Posterior cingulate gyrus (tissue), 11 donors: ENCODE results near the gene VSIG2.

Experiments used
- DNase-seq, 10 donors: peaks; one replicate each; pipeline versions ENCODE4 v3.0.0 to v3.0.0-alpha.2; 2020 to 2021; ENCODE audit warnings: mixed read lengths in 3 of 10
- intact Hi-C: fragments of 100-400 bp; cut with DNase I; formaldehyde crosslinking; loops from one replicate; pipeline ENCODE4 v1.15.1; 2023

The VSIG2 gene

GRCh38 chr11:124752471-124753102, 532 bp upstream of the VSIG2 start:
- no peak for DNase-seq
- intact Hi-C loops = no loop called here

DNA sequence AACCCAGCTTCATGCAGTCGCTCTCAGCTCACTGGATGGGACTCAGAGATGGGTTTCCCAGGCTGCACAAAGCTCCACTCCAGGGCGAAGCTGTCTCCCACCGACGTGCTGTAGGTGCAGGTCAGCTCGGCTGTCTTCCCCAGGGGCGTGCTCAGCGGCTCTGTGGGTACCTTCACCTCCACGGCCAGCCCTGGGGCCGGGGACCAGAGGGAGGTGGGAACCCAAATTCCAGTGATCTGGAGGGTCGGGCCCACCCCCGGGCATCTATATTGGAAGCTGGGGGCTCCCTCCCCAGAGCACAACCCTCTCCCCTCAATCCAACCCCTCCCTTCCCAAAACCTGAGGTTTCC, 689 bp downstream of the VSIG2 start:
- intact Hi-C loops = no loop called here
- DNase-seq = no peak

- DNase-seq = no peak
These were observed 2.1 kb downstream of the VSIG2 start for GRCh38 chr11:124749912-124750311.

DNA sequence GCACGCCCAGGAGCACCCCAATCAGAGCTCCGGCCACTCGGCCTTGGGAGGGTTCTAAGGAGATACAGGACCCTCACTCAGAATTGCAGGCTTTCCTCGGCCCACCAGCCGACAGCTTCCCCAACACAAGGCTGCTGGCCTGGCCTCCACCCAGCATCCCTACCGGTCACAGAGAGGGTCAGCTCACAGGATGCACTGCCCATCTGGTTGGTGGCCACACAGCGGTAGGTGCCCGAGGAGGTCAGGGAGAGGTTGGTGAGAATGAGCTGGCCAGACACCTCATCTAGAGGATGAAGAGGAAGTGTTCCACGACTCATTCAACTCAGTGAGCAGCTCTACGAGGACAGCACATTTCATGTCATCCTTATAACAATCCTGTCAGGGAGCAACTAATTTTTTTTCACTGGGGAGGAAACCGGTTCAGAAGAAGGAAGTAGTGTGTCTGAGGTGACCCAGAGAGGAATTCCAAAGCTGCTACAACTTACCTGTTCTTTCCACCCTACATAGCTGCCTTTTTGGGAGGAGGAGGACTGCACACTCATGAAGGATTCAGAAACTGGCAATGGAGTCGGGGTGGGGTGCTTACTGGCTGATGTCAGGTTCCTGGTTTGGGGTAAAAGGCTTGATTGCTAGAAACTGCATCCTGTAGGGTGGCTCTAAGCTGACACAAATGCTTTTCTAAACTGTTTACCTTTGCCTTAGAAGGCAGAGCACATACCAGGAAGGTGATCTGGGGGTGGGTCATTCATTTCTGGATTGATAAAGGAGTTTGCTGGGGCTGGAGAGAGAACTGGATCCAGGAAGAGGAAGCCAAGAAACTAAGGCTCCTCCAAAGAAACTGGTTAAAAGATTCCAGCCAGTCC, 3.3 kb downstream of the VSIG2 start:
- DNase-seq = peak in 1 of 10 donors; percentile 78
- intact Hi-C loops = no loop called here

More at GRCh38 chr11:124749912-124750311, 2.1 kb downstream of the VSIG2 start:
- intact Hi-C loops = no loop called here

GRCh38 chr11:124748100-124748418, 4.0 kb downstream of the VSIG2 start:
- no peak for DNase-seq
- intact Hi-C loops = no loop called here

DNA sequence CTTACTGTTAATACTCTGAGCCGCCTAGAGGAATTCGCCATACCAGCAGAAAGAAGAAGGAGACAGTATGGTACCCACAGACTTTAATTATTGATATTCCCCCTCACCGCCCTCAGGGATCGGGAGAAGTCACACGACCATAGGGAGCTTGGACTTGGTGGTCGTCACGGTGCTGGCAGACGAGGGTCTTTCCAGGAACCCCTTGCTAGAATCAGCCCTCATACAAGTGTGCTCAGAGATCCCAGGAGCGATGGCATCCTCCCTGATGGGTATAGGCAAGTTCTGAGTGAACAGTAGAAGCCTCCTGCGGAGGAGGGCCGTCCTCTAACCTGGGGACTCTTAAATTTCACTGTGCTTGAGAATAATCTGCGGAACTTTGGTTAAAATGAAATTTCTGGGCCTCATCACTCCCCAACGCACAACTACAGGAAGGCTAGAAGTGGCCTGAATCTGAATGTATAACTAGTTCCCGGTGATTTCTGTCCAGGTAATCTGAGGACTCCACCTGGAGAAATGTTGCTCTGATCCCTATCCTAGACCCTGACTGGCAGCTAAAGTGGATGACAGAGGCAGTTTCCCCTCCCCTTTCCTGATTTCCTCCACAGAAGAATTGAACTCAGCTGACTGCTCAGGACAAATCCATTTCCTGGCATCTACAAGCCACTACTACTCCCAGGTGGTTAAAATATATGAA, 4.5 kb downstream of the VSIG2 start:
- no peak for DNase-seq
- intact Hi-C loops = no loop called here

GRCh38 chr11:124746621-124747243, 5.3 kb downstream of the VSIG2 start:
- peak in 5 of 10 donors; percentile 50 to 92 (median 80) for DNase-seq
- intact Hi-C loops = no loop called here

DNA sequence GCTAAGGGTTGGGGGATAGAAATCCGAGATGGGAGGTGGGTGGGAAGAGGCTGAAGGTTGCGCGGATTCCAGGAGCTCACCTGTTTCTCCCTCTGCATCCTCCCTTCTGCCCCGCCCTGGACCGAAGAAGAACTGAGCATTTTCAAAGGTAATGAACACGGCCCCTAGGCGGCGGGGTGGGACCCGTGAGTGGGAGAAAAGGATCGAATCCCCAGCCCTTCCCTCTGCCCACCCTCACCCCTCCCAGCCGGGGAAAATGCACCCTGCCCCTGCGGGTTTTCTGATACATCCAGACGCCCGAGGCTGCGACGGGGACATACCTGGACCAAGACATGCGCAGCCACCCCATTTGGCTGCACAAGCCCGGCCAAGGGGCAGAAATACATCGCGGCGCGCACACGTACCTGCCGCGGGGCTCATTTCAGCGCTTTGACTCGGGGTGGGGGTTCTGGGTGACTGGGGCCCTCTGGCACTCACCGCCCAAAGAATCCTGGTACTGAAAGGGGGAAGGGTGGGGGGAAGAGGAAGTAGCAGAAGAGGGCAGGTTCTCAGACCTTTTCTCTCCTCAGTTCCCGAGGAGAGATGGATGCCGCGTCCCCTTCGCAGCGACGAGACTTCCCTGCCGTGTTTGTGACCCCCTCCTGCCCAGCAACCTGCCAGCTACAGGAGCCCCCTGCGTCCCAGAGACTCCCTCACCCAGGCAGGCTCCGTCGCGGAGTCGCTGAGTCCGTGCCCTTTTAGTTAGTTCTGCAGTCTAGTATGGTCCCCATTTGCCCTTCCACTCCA, 6.0 kb downstream of the VSIG2 start:
- intact Hi-C loops = no loop called here
- DNase-seq = peak in 1 of 10 donors; percentile 70

GRCh38 chr11:124745270-124745834, 6.7 kb downstream of the VSIG2 start:
- no peak for DNase-seq
- intact Hi-C loops = no loop called here

DNA sequence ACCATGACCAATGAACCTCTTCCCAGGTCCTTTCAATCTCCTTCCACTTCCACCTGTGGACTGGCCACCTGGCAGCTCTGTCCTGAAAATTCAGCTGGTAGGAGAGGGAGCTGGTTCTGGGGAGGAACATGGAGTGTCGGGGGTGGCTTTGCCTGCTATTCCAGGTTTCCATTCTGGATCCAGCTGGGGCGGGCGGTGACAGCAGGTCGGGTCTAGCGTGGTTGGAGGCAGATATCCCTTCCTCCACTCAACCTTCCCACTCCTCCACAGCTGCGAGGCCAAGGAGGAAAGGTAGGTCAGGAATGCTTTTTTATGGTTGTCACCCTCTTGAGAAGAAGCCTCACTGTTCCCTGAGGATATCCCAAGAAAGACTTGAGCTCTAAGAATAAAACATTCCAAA, 9.0 kb downstream of the VSIG2 start:
- no peak for DNase-seq
- intact Hi-C loops = loop anchor here (5.0 kb wide), 1 partner anchor 71 kb away; the partner anchor contains the start of genes SIAE and SPA17

GRCh38 chr11:124742555-124742954, 9.5 kb downstream of the VSIG2 start:
- DNase-seq = no peak
- intact Hi-C loops = loop anchor here (5.0 kb wide), 1 partner anchor 70 kb away; the partner anchor contains the start of genes SIAE and SPA17

DNA sequence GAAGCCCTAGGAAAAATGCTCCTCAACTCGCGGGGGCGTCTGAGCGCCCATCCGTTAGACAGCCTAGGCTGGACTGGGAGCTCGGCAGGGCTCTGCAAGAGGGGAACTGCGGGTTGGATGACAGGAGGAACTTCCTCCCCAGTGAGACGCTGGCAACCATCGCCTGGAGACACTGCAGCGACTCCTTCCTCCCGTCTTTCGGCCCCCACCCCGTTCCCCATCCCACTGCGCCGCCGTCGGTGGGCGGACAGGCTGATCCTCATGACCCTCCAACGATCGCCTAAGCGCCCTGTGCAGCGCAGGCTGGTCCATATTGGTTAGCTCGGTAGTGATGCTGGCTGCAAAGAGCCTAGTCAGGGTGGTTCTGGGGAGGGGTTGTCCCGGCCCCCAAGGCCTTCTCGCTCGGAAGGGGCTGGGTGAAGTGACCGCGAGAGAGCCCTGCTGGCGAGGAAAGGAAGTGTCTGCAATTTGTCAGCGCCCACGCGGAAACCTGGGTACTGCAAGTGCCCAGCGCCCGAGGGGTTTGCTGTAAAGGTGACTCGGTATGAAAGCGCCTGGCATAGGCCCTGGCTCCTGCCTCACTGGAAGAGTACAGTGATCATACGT, 11.7 kb downstream of the VSIG2 start:
- intact Hi-C loops = loop anchor here (5.0 kb wide), 1 partner anchor 68 kb away; the partner anchor contains the start of genes SIAE and SPA17
- peak in 5 of 10 donors; percentile 50 to 92 (median 90) for DNase-seq

DNA sequence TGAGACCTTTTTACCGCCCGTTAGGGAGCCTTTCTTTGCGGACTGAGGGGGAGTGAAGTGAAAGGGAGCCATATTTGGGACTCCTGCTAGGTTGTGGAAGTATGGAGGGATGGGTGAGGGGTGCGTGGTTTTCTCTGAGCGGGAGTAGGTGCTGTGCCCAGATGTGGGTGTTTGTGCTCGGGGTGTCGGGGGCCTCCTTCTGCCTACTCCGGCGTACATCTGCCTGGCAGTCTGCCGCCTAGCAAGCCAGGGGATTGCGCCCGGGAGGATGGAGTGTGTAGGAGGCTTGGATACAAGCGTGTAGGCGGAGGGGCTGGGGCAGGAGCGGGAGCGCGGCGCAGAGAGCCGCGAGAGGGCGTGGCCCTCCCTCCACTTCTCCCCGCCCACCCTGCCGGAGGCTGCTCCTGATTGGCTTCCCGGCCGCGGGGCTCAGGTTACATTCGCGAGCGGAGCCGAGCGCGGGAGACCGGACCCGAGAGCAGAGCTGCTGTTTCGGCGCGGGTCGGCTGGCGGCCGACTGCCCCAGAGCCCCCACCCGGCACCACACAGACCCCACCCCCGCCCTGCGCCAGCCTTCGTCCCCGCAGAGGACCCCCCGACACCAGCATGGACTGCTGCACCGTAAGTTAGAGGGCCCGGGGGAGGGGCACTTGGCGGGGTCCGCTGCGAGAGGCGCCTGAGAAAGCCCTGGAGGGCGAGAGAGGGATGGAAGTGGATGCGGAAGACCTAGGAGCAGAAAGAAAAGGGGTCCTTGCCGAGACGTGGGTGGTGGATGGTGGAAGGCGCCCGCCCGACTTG, 12.4 kb downstream of the VSIG2 start, which contains the start of gene NRGN:
Gene NRGN, plus strand, starts transcription at position 464 of the 798 bp plus-strand sequence. Its CDS starts 143 bp downstream, at position 607.
- intact Hi-C loops = loop anchor here (5.0 kb wide), 1 partner anchor 67 kb away; the partner anchor contains the start of genes SIAE and SPA17
- DNase-seq = peak; percentile 64 to 98 (median 89)

DNA sequence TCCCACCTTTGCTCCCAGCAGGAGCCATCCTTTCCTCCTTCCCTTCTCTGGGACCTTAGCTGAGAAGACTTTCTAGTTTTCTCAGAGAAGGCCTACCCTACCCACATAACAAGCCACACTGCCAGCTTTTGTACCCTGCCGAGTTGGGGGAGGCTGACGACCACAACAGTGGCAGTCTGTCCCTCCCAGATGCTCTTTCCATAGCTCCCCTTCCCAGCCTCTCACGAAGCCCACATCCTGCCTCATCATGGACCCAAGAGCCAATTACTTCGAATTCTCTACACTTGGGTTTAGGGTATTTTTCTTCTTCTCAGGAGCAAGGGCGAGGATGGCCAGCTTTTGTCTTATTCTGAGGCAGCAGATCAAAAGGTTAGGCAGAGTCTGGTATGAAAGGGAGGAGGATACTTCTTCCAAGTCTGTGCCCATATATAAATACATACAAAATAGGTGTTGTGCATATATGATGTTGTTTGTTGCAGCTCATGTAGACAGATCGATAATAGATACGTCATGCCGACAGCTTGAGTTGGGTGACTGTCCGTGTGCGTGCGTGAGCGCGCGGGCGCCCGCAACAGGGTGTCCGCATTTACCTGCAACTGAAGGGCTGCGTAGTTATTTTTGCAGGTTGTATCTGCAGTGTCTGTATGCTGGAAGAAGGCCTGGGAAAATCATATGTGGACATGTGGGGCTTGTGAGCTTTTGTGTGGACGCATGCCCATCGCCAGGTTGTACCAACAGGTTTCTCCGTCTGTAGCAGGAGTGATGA, 13.2 kb downstream of the VSIG2 start:
- intact Hi-C loops = no loop called here
- no peak for DNase-seq

- intact Hi-C loops = no loop called here
- DNase-seq = peak in 4 of 10 donors; percentile 35 to 92 (median 86)
These were observed 14.3 kb downstream of the VSIG2 start for GRCh38 chr11:124737638-124738305.

GRCh38 chr11:124736736-124737135, 15.3 kb downstream of the VSIG2 start:
- intact Hi-C loops = no loop called here

DNA sequence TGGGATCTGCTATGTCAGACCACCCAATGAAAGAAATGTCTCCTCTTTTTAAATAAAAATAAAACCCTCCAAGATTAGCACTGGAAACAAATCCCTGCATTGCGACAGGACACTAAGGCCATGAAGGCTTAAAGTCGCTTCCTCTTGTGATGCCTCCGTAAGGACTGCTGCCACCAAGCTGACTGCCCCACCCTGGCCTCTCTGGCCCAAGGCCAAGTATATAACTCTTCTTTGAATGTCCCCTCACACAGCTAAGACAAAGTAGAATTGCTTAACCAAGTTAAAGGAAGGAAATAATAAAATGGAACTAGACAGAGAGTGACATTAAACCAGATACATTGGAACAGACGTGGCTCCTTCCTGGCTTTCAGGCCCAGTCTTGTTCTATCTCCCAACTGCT, 19.8 kb downstream of the VSIG2 start:
- intact Hi-C loops = no loop called here
- no peak for DNase-seq

More at GRCh38 chr11:124736736-124737135, 15.3 kb downstream of the VSIG2 start:
- DNase-seq = no peak
